WI38 (cell line): ENCODE measurements around the gene INPP5K.
"Not testable (repeated sequence)": the region's sequence is repeated elsewhere in the genome, so short reads cannot be mapped to it uniquely, and the experiment has no call there.

ENCODE experiments used
- H3K4me3 ChIP-seq: 2 replicates; pipeline ENCODE4 v1.5.1; 2011; ENCODE audit warnings: low read depth, mild to moderate bottlenecking, control low read depth, low read length
- CTCF ChIP-seq: IDR thresholded peaks from 2 replicates; pipeline ENCODE4 v1.5.1; 2012; ENCODE audit warnings: low read depth, mild to moderate bottlenecking, control low read depth, low read length

The INPP5K gene

DNA sequence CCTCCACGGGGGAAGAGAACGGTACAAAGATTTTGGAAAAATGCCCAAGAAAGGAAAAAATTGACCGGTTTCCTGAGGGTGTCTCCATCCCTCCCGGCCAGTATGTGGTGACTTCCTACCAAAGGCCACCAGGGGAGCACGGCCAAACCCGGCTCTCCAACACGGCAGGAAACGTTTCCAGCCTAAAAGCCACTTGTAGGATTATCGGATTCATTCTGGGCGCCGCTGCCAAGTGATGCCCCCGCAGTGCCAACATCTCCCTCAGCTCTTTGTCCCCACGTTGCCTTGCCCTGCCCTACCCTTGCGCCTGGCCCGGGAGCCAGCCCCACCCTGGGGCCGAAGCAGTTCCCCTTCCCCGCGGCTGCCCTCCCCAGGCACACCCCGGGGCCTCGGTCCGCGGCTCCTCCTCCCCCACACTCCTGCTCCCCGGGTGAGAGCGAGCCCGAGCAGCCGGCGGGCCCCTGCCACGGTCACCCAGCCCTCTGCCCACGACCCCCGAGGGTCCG, 61.1 kb downstream of the INPP5K start:
- peak; percentile 64 for TF ChIP-seq CTCF
- peak overlapping the region; percentile 96 for H3K4me3 ChIP-seq

GRCh38 chr17:1454541-1454940, 61.9 kb downstream of the INPP5K start:
- TF ChIP-seq CTCF, result no peak
- H3K4me3 ChIP-seq, result peak overlapping the region; percentile 96

GRCh38 chr17:1453694-1454093, 62.7 kb downstream of the INPP5K start:
- not testable (repeated sequence) for H3K4me3 ChIP-seq

DNA sequence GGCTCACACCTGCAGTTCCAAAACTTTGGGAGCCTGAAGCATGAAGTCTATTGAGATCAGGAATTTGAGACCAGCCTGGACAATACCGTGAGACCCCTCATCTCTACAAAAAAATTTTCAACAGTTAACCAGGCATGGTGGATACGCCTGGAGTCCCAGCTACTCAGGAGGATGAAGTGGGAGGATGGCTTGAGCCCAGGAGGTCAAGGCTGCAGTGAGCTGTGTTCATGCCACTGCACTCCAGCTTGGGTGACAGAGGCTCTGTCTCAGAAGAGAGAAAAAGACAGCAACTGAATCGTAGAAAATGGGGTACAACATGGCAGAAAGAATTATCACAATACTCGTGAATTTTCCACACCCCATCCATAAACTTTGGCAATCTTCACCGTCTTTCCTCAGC, 63.6 kb downstream of the INPP5K start:
- no peak overlapping the region for H3K4me3 ChIP-seq
- no peak for TF ChIP-seq CTCF

DNA sequence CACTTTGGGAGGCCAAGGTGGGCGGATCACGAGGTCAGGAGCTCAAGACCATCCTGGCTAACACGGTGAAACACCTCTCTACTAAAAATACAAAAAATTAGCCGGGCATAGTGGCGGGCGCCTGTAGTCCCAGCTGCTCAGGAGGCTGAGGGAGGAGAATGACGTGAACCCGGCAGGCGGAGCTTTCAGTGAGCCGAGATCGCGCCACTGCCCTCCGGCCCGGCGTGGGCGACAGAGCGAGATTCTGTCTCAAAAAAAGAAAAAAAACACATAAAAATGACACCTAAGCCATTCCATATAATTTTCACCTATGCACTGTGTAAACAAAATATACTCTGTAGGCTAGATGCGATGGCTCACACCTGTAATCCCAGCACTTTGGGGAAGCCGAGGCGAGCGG, 66.2 kb downstream of the INPP5K start:
- not testable (repeated sequence) for H3K4me3 ChIP-seq

DNA sequence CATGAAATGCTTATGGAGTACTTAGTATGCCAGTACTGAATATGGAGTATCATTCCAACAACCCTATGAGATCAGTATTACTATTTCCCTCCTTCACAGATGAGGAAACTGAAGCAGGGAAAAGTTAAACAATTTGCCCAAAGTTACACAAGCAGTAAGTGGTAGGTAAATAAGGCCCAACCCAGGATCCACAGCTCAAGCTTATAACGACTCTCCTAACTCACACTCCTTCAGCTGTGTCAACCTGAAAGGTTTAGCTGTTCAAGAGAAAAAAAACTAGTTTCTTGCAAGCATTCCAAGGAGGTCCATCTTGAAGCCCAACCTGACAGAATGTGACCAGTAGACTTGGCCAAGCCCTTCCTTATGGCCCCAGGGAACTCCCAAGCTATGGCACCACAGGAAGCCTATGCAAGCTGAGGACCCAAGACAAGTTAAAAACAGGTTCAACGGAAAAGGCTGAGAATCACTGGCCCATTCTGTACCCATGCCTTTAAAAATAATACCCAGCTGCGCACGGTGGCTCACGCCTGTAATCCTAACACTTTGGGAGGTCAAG, 66.9 kb downstream of the INPP5K start:
- no peak for TF ChIP-seq CTCF

DNA sequence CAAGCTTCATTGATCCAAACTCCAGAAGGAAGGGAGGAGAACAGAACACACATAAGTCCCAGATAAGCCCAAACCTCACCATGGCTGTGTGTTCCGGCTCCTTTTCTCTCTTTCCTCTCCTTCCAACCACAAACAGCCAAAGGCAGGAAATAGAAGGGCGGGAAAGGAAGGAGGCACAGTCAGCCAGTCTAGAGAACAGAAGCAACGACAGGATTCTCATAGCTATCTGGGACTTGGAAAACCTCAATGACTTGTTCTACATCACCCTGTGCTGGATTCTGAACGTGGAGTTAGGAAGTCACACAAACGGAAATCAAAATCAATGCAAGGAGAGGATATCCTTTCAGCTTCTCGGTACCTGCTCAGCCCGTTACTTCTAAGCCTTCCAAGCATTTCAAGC, 69.4 kb downstream of the INPP5K start:
- no peak overlapping the region for H3K4me3 ChIP-seq
- no peak for TF ChIP-seq CTCF

More for the DNA sequence above, 66.9 kb downstream of the INPP5K start:
- H3K4me3 ChIP-seq, result no peak overlapping the region

- H3K4me3 ChIP-seq, result no peak overlapping the region
- TF ChIP-seq CTCF, result no peak
These were observed 70.2 kb downstream of the INPP5K start for GRCh38 chr17:1446201-1446600.

DNA sequence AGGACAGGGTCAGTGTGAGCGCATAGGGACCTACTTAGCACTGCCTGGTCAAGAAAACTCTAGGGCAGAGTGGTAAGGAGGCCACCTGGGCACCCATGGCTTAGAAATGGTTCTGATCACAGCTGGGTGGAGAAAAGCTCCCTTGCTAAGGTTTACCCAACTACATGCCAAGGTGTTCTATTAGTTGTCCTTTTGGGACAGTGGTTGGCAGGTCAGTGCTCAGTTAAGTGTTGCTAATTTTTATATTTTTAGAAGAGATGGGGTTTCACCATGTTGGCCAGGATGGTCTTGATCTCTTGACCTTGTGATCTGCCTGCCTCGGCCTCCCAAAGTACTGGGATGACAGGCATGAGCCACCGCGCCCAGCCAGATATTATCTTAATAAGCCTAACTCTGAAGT, 70.7 kb downstream of the INPP5K start:
- H3K4me3 ChIP-seq, result not testable (repeated sequence)
